ENCODE results near the gene PRRG3.
A peak's percentile ranks its signal among the peaks of the same experiment; 100 is the strongest.

Gene PRRG3

GRCh38 chrX:151699746-151700145, 4.5 kb downstream of the PRRG3 start:
- H3K27me3 ChIP-seq (ENCODE audit: low read depth), result no peaks in the 10 kb centered on the region
- in situ Hi-C loops (cut with MboI; ENCODE audit: low sequenced_read_pairs), result loop anchor here (25.0 kb wide), 2 partner anchors 337 to 937 kb away; no protein-coding TSS in a partner anchor

GRCh38 chrX:151700581-151700980, 5.3 kb downstream of the PRRG3 start:
- H3K4me1 ChIP-seq, result no peaks in the 10 kb centered on the region
- H3K4me3 ChIP-seq, result no peak overlapping the region
- DNase-seq (ENCODE audit: low spot score in 2 of 2), result no peak
- H3K36me3 ChIP-seq (replicated peaks), result no peaks in the 10 kb centered on the region
- H3K27me3 ChIP-seq (ENCODE audit: low read depth), result no peaks in the 10 kb centered on the region
- in situ Hi-C loops (cut with MboI; ENCODE audit: low sequenced_read_pairs), result no loop called here
- no peaks in the 10 kb centered on the region for H3K9me3 ChIP-seq

More at GRCh38 chrX:151699746-151700145, 4.5 kb downstream of the PRRG3 start:
- H3K36me3 ChIP-seq (replicated peaks), result no peaks in the 10 kb centered on the region
- DNase-seq (ENCODE audit: low spot score in 2 of 2), result no peak
- H3K9me3 ChIP-seq, result no peaks in the 10 kb centered on the region
- no peaks in the 10 kb centered on the region for H3K4me1 ChIP-seq
- H3K4me3 ChIP-seq, result no peak overlapping the region

- Histone ChIP-seq H3K4me1 (no peaks in the 10 kb centered on the region), H3K9me3 (no peaks in the 10 kb centered on the region), H3K4me3 (no peak overlapping the region), H3K27me3 (ENCODE audit: low read depth) (no peaks in the 10 kb centered on the region), H3K36me3 (replicated peaks) (no peaks in the 10 kb centered on the region)
- DNase-seq (ENCODE audit: low spot score in 2 of 2), result no peak
- in situ Hi-C loops (cut with MboI; ENCODE audit: low sequenced_read_pairs), result no loop called here
These were observed 5.8 kb downstream of the PRRG3 start for GRCh38 chrX:151701071-151701470.

- no peaks in the 10 kb centered on the region for H3K36me3 ChIP-seq (replicated peaks)
- H3K27me3 ChIP-seq (ENCODE audit: low read depth), result no peaks in the 10 kb centered on the region
- in situ Hi-C loops (cut with MboI; ENCODE audit: low sequenced_read_pairs), result no loop called here
- H3K9me3 ChIP-seq, result no peaks in the 10 kb centered on the region
- DNase-seq (ENCODE audit: low spot score in 2 of 2), result no peak
- no peak overlapping the region for H3K4me3 ChIP-seq
- H3K4me1 ChIP-seq, result no peaks in the 10 kb centered on the region
These were observed 6.3 kb downstream of the PRRG3 start for GRCh38 chrX:151701531-151701930.

GRCh38 chrX:151702026-151702714, 6.9 kb downstream of the PRRG3 start:
- DNase-seq (ENCODE audit: low spot score in 2 of 2), result no peak
- H3K9me3 ChIP-seq, result no peaks in the 10 kb centered on the region
- H3K36me3 ChIP-seq (replicated peaks), result no peaks in the 10 kb centered on the region
- in situ Hi-C loops (cut with MboI; ENCODE audit: low sequenced_read_pairs), result no loop called here
- H3K4me1 ChIP-seq, result no peaks in the 10 kb centered on the region
- no peak overlapping the region for H3K4me3 ChIP-seq
- no peaks in the 10 kb centered on the region for H3K27me3 ChIP-seq (ENCODE audit: low read depth)

GRCh38 chrX:151702741-151703340, 7.6 kb downstream of the PRRG3 start:
- no peak for DNase-seq (ENCODE audit: low spot score in 2 of 2)
- Histone ChIP-seq H3K4me1 (no peaks in the 10 kb centered on the region), H3K27me3 (ENCODE audit: low read depth) (no peaks in the 10 kb centered on the region), H3K36me3 (replicated peaks) (no peaks in the 10 kb centered on the region), H3K9me3 (no peaks in the 10 kb centered on the region), H3K4me3 (no peak overlapping the region)
- in situ Hi-C loops (cut with MboI; ENCODE audit: low sequenced_read_pairs), result no loop called here

GRCh38 chrX:151703487-151703886, 8.2 kb downstream of the PRRG3 start:
- Histone ChIP-seq H3K4me3 (no peak overlapping the region), H3K36me3 (replicated peaks) (no peaks in the 10 kb centered on the region), H3K27me3 (ENCODE audit: low read depth) (no peaks in the 10 kb centered on the region), H3K4me1 (no peaks in the 10 kb centered on the region), H3K9me3 (no peaks in the 10 kb centered on the region)
- DNase-seq (ENCODE audit: low spot score in 2 of 2), result peak in 1 of 2 experiments; percentile 47
- in situ Hi-C loops (cut with MboI; ENCODE audit: low sequenced_read_pairs), result no loop called here

GRCh38 chrX:151704041-151704663, 8.9 kb downstream of the PRRG3 start:
- no peak for DNase-seq (ENCODE audit: low spot score in 2 of 2)
- Histone ChIP-seq H3K9me3 (no peaks in the 10 kb centered on the region), H3K36me3 (replicated peaks) (no peaks in the 10 kb centered on the region), H3K4me1 (no peaks in the 10 kb centered on the region), H3K27me3 (ENCODE audit: low read depth) (no peaks in the 10 kb centered on the region), H3K4me3 (no peak overlapping the region)
- in situ Hi-C loops (cut with MboI; ENCODE audit: low sequenced_read_pairs), result no loop called here

- H3K4me3 ChIP-seq, result no peak overlapping the region
- no peak for DNase-seq (ENCODE audit: low spot score in 2 of 2)
- no peaks in the 10 kb centered on the region for H3K27me3 ChIP-seq (ENCODE audit: low read depth)
- in situ Hi-C loops (cut with MboI; ENCODE audit: low sequenced_read_pairs), result no loop called here
- H3K4me1 ChIP-seq, result no peaks in the 10 kb centered on the region
- no peaks in the 10 kb centered on the region for H3K9me3 ChIP-seq
- no peaks in the 10 kb centered on the region for H3K36me3 ChIP-seq (replicated peaks)
These were observed 13.6 kb downstream of the PRRG3 start for GRCh38 chrX:151708821-151709220.

GRCh38 chrX:151710457-151710856, 15.2 kb downstream of the PRRG3 start:
- Histone ChIP-seq H3K9me3 (no peaks in the 10 kb centered on the region), H3K27me3 (ENCODE audit: low read depth) (no peaks in the 10 kb centered on the region), H3K36me3 (replicated peaks) (no peaks in the 10 kb centered on the region), H3K4me3 (no peak overlapping the region), H3K4me1 (no peaks in the 10 kb centered on the region)
- DNase-seq (ENCODE audit: low spot score in 2 of 2), result no peak
- in situ Hi-C loops (cut with MboI; ENCODE audit: low sequenced_read_pairs), result no loop called here

- Histone ChIP-seq H3K27me3 (ENCODE audit: low read depth) (no peaks in the 10 kb centered on the region), H3K4me1 (no peaks in the 10 kb centered on the region), H3K4me3 (no peak overlapping the region), H3K9me3 (no peaks in the 10 kb centered on the region), H3K36me3 (replicated peaks) (no peaks in the 10 kb centered on the region)
- in situ Hi-C loops (cut with MboI; ENCODE audit: low sequenced_read_pairs), result no loop called here
- no peak for DNase-seq (ENCODE audit: low spot score in 2 of 2)
These were observed 15.9 kb downstream of the PRRG3 start for GRCh38 chrX:151711154-151711553.

GRCh38 chrX:151711787-151712186, 16.5 kb downstream of the PRRG3 start:
- Histone ChIP-seq H3K36me3 (replicated peaks) (no peaks in the 10 kb centered on the region), H3K9me3 (no peaks in the 10 kb centered on the region), H3K4me1 (no peaks in the 10 kb centered on the region), H3K27me3 (ENCODE audit: low read depth) (no peaks in the 10 kb centered on the region), H3K4me3 (no peak overlapping the region)
- in situ Hi-C loops (cut with MboI; ENCODE audit: low sequenced_read_pairs), result no loop called here
- DNase-seq (ENCODE audit: low spot score in 2 of 2), result no peak

- H3K9me3 ChIP-seq, result no peaks in the 10 kb centered on the region
These were observed 17.0 kb downstream of the PRRG3 start for GRCh38 chrX:151712253-151712652.

GRCh38 chrX:151713849-151714248, 18.6 kb downstream of the PRRG3 start:
- in situ Hi-C loops (cut with MboI; ENCODE audit: low sequenced_read_pairs), result no loop called here
- Histone ChIP-seq H3K36me3 (replicated peaks) (no peaks in the 10 kb centered on the region), H3K4me3 (no peak overlapping the region), H3K4me1 (no peaks in the 10 kb centered on the region), H3K27me3 (ENCODE audit: low read depth) (no peaks in the 10 kb centered on the region), H3K9me3 (no peaks in the 10 kb centered on the region)
- peak in 1 of 2 experiments; percentile 60 for DNase-seq (ENCODE audit: low spot score in 2 of 2)

More at GRCh38 chrX:151712253-151712652, 17.0 kb downstream of the PRRG3 start:
- Histone ChIP-seq H3K36me3 (replicated peaks) (no peaks in the 10 kb centered on the region), H3K4me1 (no peaks in the 10 kb centered on the region), H3K4me3 (no peak overlapping the region), H3K27me3 (ENCODE audit: low read depth) (no peaks in the 10 kb centered on the region)
- no peak for DNase-seq (ENCODE audit: low spot score in 2 of 2)
- in situ Hi-C loops (cut with MboI; ENCODE audit: low sequenced_read_pairs), result no loop called here

All from HAP-1 (cell line).